ENCODE results near the gene C17orf50. TPM values are rescaled to one million over a fixed set of nuclear protein-coding genes. Genes with fewer than 3 reads are reported as not detected.
A peak's percentile ranks its signal among the peaks of the same experiment; 100 is the strongest.

C17orf50 gene
- total RNA-seq, 1 donor from 2014 or later = not detected

DNA sequence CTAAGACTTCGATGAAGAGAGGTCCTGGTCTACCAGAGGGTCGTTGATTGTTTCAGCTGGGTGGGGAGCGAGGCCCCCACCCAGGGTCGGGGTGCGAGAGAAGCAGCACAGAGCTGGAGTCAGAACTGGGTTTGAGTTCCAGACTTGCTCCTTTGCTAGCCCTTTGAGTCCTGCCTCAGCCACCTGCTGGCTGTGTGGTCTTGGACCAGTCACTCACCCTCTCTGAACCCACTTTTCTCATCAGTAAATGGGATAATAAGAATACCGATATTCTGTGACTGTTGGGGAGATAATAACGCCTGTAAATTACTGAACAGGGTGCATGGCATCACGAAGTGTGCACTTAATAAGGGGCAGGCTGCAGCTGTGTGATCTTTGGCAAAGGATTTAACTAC is 35.2 kb downstream of the C17orf50 start:
- Mint-ChIP-seq H3K4me3 (ENCODE audit: low read depth) (peak overlapping the region; percentile 49), H3K27me3 (peaks cover 91% of the 10 kb centered on the region), H3K36me3 (ENCODE audit: insufficient read depth) (no peaks in the 10 kb centered on the region), H3K4me1 (ENCODE audit: low read depth) (no peaks in the 10 kb centered on the region), H3K27ac (no peak overlapping the region), H3K9me3 (ENCODE audit: low read depth) (no peaks in the 10 kb centered on the region)
- no peak for DNase-seq (ENCODE audit: low spot score, unreplicated experiment)
- TF ChIP-seq, protein P1, sequence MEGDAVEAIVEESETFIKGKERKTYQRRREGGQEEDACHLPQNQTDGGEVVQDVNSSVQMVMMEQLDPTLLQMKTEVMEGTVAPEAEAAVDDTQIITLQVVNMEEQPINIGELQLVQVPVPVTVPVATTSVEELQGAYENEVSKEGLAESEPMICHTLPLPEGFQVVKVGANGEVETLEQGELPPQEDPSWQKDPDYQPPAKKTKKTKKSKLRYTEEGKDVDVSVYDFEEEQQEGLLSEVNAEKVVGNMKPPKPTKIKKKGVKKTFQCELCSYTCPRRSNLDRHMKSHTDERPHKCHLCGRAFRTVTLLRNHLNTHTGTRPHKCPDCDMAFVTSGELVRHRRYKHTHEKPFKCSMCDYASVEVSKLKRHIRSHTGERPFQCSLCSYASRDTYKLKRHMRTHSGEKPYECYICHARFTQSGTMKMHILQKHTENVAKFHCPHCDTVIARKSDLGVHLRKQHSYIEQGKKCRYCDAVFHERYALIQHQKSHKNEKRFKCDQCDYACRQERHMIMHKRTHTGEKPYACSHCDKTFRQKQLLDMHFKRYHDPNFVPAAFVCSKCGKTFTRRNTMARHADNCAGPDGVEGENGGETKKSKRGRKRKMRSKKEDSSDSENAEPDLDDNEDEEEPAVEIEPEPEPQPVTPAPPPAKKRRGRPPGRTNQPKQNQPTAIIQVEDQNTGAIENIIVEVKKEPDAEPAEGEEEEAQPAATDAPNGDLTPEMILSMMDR (IDR thresholded peaks at IDR 0.05; ENCODE audit: unreplicated experiment) = no peak

DNA sequence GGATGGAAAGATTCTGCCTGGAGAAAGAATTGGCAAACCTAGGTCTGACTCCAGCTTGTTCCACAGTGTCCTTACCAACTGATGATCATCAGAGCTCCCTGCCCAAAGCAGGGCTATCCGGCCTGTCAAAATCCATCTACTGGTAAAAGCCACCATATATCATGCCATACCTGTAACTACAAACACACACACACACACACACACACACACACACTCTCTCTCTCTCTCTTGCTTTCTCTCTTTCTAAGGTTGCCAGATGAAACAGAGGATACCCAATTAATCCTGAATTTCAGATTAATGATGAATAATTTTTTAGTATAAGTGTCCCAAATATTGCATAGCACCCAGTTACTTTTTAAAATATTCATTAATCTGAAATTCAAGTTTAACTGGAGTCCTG is 36.3 kb downstream of the C17orf50 start:
- no peaks in the 10 kb centered on the region for H3K9me3 Mint-ChIP-seq (ENCODE audit: low read depth)

DNA sequence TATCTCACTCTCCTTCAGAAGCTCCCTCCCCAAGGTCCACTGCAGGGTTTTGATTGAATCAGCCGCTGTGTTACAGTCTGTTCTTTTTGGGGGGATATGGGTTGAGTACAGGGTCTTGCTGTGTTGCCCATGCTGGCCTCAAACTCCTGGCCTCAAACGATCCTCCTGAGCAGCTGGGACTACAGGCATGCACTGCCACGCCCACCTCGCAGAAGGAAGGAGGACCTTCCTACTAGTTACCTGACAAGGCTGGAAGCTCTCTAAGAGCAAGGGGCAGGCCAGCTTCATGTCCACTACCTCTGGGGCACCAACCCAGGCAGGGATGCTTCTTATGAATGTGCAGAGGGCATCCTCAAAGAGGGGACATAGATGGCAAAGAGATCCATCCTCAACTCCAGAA is 36.7 kb downstream of the C17orf50 start:
- peaks cover 86% of the 10 kb centered on the region for H3K27me3 Mint-ChIP-seq
- no peaks in the 10 kb centered on the region for H3K9me3 Mint-ChIP-seq (ENCODE audit: low read depth)
- no peak overlapping the region for H3K4me3 Mint-ChIP-seq (ENCODE audit: low read depth)
- no peaks in the 10 kb centered on the region for H3K36me3 Mint-ChIP-seq (ENCODE audit: insufficient read depth)
- no peaks in the 10 kb centered on the region for H3K4me1 Mint-ChIP-seq (ENCODE audit: low read depth)
- H3K27ac Mint-ChIP-seq = no peak overlapping the region
- TF ChIP-seq, protein P1 (IDR thresholded peaks at IDR 0.05; ENCODE audit: unreplicated experiment) = no peak
- no peak for DNase-seq (ENCODE audit: low spot score, unreplicated experiment)

More for the DNA sequence above, 36.3 kb downstream of the C17orf50 start:
- H3K4me1 Mint-ChIP-seq (ENCODE audit: low read depth) = no peaks in the 10 kb centered on the region
- no peak overlapping the region for H3K27ac Mint-ChIP-seq
- H3K36me3 Mint-ChIP-seq (ENCODE audit: insufficient read depth) = no peaks in the 10 kb centered on the region
- no peak overlapping the region for H3K4me3 Mint-ChIP-seq (ENCODE audit: low read depth)
- DNase-seq (ENCODE audit: low spot score, unreplicated experiment) = no peak
- peaks cover 90% of the 10 kb centered on the region for H3K27me3 Mint-ChIP-seq
- TF ChIP-seq, protein P1 (IDR thresholded peaks at IDR 0.05; ENCODE audit: unreplicated experiment) = no peak

DNA sequence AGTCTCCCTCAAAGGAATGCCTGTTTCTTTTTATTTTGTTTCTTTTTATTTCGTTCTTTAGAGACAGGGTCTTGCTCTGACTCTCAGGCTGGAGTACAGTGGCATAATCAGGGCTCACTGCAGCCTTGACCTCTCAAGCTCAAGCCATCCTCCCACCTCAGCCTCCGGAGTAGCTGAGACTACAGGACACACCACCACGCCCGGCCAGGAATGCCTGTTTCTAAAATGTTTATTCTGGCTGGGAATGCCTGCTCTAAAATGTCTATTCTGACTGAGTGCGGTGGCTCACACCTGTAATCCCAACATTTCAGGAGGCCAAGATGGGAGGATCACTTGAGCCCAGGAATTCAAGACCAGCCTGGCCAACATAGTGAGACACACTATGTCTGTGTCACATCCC is 37.2 kb downstream of the C17orf50 start:
- H3K4me3 Mint-ChIP-seq (ENCODE audit: low read depth) = no peak overlapping the region
- DNase-seq (ENCODE audit: low spot score, unreplicated experiment) = no peak
- H3K27me3 Mint-ChIP-seq = peaks cover 80% of the 10 kb centered on the region
- H3K36me3 Mint-ChIP-seq (ENCODE audit: insufficient read depth) = no peaks in the 10 kb centered on the region
- no peaks in the 10 kb centered on the region for H3K4me1 Mint-ChIP-seq (ENCODE audit: low read depth)
- H3K9me3 Mint-ChIP-seq (ENCODE audit: low read depth) = no peaks in the 10 kb centered on the region
- H3K27ac Mint-ChIP-seq = no peak overlapping the region
- TF ChIP-seq, protein P1 (IDR thresholded peaks at IDR 0.05; ENCODE audit: unreplicated experiment) = no peak

DNA sequence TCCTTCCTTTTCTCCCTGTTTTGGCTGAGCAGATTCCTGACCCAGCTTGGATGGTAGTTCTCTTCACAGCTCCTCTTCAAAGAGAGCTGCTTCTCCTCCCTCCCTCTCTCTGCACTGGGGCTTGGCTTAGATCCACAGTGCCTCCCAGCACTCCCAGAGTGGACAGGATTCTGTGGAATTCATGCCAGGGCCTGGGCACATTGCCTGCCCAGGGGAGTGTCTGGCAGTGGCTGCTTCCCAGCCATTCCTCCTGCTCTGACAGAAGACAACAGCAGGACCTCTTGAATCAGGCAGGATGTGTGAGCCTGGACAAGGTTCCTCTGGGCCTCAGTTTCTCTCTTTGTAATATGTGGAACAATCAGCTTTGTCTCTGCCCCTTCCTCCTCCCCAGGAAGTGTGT is 39.3 kb downstream of the C17orf50 start:
- H3K9me3 Mint-ChIP-seq (ENCODE audit: low read depth) = no peaks in the 10 kb centered on the region
- DNase-seq (ENCODE audit: low spot score, unreplicated experiment) = no peak
- TF ChIP-seq, protein P1 (IDR thresholded peaks at IDR 0.05; ENCODE audit: unreplicated experiment) = no peak
- H3K27ac Mint-ChIP-seq = no peak overlapping the region
- H3K4me3 Mint-ChIP-seq (ENCODE audit: low read depth) = no peak overlapping the region
- H3K36me3 Mint-ChIP-seq (ENCODE audit: insufficient read depth) = no peaks in the 10 kb centered on the region
- H3K4me1 Mint-ChIP-seq (ENCODE audit: low read depth) = no peaks in the 10 kb centered on the region
- peaks cover 60% of the 10 kb centered on the region for H3K27me3 Mint-ChIP-seq
